Dedifferentiated amniotic fluid mesenchymal stem cell (primary cell): ENCODE data around the gene NIN.

ENCODE experiments used
- DNase-seq: peaks from one replicate; pipeline ENCODE4 v3.0.0-alpha.2; 2016; ENCODE audit errors: extremely low spot score

The NIN gene

DNA sequence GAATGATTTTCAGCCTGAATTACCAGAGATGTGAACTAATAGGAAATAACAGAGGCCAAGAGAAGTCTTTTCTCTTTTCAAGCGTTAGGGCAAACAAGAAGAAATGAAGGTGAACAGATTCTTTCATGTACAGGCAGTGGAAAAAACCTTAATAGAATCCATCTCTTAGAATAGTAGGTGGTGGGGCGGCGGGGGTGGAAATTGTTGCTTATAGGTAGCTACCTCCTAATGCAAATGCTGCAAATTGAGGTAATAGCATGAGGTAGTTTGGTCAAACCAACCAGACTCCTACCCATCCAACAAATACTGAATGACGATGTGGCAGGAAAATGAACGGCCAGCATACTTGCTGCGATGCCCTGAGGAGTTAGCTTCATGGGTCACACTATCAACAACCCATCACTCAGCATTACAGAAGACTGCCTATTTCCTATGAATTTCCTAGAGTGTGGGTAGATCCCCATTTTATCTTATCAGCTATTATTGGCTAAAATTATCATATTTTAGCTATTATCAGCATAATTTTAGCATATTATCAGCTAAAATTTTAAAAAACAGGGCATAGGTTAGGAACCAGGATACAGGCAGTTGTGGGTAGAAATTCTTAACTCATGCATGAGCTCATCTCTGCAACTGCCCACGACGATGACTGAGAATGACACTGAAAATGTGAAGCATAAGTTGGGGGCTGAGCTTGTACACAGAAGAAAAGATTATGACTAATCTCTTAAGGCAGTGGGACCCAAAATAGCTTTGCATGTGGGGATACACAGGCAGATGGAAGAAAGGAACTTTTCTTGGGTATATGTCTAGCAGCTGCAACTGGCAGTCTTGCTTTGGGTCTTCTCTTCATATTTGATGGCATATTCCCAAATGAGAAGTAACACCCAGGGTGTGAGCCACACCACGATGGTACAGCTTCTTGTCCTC lies 68.7 kb downstream of the NIN start:
- peak; percentile 31 for DNase-seq

DNA sequence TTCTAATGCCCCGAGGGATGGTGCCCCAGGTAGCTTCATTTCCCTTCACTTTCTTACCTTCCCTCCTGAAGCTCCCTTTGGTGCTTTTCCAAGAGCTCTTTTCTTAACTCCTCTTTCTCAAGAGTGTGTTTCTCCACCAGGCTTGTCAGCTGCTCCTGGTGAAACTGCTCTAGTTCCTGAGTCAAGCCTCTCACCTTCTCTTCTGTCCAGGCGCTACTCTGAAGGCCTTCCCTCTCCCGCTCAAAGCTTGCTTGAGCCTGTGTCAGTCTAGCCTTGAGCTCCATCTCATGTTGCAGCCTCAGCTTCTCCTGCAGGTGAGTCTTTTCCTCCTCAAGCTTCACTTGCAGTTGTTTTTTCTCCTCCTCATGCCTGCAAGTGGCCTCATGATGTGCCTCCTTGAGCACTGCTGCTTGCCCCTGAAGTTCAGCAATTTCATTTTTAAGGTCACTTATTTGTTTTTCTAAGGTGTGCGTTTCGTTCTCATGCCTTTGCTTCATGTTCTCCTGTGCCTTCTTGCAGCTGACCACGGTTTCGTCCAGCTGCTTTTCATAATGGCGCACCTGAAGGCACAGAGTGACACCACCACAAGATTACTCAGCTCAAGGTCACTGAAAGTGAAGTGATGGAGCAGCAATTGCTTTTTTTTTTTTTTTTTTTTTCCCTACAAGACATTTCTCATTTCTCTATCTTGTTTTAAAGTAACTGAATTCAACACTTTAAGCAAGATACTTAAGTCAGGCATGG lies 71.0 kb downstream of the NIN start:
- no peak for DNase-seq

DNA sequence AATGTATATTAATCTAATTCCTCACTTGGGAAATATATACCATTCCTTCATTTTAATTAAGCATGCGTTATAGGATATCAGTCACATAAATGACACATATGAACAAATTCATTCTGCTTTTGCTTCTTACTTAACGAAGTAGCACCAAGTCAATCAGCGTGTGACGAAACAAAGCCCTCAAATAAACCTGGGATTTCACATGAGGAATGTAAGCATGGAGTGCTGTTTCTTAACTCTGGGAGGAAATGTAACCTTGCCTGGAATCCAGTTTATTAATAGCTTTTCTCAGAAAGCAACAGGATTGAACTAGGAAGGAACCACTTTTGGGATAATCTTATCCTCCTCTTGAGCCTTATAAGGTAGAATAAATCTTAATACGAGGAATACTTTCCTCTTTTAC lies 72.0 kb downstream of the NIN start:
- DNase-seq: no peak

DNA sequence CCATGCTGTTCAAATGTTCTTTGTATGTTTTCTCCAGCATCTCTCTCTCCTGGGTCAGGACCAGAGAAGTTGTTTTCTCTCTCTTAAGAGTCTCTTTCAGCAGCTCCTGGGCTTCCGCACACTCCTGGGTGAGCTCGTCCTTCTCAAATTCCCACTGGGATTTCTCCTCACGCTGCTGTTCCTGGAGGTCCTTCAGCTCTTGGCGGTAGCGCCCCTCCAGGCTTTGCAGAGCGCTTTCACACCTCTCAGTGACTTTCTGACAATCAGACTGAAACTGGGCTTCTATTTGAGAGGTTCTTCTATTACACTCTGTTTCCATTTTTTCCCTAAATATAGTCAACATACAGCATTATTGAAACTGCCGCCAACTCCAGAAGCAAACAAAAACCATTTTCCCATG lies 72.7 kb downstream of the NIN start:
- no peak for DNase-seq

DNA sequence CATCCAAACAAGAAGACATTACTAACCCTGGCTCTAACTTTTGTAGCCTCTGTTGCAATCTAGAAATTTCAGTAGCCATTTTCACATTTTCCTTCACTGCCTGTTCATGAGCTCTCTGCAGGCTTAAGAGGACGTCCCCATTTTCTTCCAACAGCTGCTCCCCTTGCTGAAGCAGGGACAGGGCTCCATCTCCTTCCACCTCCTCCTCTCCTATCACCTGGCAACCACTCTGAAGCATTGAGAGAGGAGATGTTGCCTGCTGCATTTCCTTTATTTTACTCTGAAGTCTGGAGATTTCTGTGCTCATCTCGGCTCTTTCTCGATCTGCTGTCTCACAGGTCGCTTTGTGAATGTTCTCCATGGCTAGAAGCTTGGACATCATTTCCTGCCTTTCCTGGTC lies 73.3 kb downstream of the NIN start:
- DNase-seq: no peak

DNA sequence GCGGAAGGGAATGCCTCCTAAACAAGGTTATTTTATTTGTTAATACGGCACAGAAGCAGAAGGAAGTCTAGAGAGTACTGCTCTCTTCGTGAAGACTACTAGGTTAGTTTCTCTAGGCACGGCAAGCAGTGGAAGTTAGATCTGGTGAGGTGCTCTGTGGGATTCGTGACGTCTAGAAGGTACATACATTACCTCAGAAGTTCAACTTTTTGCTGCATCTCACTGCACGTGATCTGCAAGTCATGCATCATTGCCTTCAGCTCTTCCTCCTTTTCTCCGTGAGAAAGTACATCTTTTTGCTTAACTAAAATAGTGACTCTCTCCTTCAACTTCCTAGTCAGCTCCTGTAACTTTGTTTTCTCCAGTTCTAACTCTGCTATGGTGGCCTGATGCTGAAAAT lies 74.7 kb downstream of the NIN start:
- no peak for DNase-seq

DNA sequence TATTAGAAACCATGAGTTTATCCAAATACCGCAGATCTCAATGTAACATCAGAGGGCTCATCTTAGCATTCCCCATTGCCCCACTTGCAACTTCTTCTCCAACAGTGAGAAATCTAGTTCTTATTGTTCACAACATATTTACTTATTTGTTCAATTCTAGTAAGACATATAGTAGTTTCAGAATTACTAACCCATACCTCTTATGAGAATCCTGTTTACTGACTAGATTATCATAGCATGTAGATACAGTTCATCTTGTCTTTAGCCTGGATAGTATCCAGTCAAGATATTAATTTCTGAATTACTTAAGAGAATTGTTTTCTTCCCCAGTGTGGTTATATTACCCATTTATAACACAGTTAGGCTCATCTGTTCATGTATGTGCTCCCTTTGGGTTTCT lies 80.6 kb downstream of the NIN start:
- DNase-seq: no peak

DNA sequence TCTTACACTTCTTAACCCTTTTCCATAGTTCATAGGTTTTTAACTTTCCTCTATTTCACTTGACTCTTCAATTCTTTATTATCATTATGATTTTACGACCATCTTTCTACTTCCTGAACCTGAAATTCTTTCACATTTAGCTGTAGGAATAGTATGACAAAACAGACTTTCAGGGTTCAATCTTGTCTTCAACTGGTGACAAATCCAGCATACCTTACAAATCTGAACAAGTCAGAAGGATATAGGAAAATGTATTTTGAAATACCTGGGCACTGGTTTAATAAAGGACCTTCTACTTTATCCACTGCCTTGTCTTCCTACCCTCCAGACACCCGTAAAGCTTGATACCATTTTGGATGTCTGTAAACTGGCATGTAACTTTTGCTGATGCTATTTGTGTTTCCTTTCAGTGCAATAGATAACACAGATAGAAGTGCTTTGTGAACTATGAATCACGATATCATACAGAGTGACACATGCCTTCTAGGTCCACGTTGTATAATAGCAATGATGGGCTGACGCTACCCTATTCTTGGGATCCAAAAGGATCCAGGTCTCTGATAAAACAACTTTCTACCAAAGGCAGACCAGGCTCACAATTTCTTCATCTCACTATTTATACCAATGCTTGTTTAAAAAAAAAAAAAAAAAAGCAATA lies 85.4 kb downstream of the NIN start:
- DNase-seq: no peak

DNA sequence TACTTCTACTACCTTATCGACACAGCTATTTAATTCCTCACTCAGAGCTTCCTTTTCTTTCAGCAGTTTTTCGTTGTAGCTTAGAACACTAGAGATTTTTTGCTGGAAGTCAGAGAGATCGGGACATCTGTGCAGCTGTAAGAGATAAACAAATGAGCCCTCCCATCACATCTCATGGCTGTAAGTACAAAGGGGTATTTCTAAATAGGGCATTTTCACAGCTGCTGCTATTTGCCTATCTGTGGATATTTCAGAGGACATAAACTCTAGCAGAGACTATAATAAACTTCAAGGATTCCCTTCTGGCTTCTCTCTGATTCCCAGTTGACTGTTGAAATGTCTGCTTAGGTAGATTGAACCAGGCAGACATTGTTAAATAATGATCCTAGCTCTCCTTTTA lies 86.7 kb downstream of the NIN start:
- no peak for DNase-seq

DNA sequence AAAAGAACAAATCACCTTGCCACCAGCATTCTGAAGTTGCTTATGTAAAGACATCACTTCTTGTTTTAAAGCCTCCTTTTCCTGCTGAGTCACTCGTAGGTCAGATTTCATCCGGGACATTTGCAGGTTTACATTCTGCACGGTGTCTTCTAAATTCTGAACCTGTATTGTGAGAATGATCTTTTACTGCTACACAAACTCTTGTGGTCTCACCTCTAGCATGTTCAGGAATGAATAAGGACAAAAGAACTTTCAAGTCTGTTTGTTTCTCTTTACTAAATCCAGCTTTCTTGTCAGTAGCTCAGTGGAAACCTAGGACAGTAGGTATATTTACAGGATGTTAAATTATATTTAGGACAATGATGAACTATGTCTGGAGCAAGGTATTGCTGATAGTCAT lies 89.4 kb downstream of the NIN start:
- no peak for DNase-seq

DNA sequence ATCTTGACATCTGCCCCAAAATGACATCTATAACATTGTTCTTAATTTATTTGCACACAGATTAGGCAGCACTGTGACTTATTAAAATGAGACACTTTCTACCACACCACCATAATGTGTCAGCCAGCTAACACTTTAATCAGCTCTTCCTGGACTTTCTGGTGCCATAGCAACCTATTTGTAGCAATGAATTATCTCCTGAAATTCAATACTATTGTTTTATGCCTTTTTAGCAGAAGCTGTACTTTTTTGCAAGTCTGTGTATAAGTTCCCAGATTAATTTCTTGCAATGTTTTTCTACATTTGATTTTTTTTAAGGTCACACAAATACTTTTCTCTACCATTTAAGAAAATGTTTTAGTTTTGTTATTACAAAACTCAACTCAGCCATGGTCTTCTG lies 90.1 kb downstream of the NIN start:
- DNase-seq: no peak

DNA sequence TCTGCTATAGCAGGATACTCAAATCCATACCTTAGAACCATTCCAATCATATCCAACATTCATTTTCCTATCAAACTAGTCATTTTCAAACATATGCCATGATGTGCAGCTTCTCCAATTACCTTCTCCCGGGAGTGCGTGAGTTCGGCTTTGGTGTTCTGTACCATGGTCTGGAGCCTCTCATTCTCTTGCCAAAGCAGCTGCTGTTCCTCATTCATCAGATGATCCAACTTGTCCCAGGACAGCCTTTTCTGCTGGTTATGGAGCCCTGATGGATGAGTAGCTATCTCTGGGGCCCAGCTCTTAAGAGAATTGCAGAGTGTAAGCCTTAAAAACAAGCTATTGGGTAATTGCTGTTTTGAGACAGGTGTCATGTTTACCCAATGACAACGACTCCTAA lies 91.8 kb downstream of the NIN start:
- DNase-seq: no peak

DNA sequence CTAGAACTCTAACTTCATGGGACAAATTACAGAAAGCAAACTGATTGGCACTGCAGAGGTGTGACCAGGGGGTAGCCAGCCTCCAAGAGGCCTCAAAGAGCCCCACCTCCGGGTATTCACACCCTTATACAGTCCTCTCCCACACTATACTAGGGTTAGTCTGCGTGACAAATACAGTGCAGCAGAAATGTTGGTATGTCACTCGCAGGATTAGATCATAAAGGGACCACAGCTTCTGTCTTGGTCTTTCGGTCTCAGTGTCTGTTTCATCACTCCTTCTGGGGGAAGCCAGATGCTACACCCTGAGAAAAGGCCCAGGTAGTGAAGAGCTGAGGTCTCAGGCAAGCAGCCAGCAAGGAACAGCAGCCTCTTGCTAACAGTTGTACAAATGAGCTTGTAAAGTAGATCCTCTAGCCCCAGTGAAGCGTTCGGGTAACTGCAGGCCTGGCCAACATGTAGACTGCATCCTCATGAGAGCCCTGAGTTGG lies 94.0 kb downstream of the NIN start:
- DNase-seq: no peak

DNA sequence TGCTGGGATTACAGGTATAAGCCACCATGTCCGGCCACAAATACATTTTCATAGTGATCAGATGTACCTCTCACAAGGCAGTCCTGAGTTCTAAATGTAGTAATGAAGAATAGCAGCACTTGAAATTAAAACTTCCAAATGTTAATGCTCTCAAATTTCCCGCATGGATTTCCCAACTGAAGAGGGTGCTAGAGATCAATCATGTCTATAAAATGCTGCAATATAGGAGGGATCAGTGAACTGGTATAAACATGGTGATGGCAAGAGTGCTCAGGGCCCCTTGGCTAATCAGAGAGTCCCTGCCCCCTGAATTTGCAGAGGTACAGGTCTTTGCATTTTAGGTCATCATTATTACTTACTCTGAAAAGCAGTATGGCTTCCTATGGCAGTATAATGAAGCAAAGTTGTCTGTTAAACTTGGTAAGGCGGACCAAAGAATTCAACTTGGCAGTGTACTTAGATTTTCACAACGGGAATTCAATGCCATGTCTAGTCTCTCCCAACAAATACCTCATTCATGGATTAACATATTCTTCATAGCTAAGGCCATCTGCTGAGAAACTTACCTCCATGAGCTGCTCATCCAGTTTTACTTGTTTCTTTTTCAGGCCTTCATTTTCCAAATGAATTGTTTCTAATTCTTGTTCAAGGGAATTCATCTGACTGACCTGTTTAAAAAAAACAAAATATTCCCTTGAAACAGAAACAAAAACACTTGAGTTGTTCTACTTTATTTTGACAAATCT lies 95.8 kb downstream of the NIN start:
- DNase-seq: no peak

DNA sequence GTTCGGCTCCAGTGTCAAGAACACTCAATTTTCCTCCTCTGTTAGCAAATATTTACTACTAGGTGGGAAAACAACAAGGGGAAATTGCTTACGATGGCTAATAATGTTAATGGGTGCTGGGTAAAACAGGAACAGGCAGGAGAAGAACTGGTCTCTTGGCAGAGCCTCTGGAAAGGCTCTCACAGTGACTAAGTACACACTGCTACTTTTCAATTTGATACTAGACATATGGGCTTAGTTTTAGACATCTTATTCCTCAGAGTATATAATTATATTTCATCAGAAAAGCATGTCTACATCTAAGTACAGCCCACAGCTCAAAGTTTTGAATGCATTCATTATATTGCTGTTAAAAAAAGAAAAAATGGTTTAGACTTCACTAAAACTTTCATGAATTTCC lies 97.5 kb downstream of the NIN start:
- no peak for DNase-seq

DNA sequence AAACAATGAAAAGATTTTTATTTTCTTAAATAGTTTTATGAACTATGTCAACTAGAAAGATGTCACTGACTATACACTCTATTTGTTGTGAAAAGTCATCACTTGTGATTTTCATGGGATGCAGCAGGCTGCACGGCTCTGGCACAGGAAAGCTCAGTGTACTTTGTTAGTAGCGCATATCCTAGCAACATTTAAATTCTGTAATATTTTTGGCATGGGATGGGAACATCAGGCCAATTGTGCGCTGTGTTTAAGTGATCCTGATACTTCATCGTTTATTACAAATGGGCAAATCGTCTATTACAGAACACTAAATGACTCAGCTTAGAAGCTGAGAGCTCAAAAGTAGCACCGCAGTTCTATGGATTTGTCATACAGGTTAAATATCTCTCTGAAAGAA lies 102.1 kb downstream of the NIN start:
- DNase-seq: no peak

DNA sequence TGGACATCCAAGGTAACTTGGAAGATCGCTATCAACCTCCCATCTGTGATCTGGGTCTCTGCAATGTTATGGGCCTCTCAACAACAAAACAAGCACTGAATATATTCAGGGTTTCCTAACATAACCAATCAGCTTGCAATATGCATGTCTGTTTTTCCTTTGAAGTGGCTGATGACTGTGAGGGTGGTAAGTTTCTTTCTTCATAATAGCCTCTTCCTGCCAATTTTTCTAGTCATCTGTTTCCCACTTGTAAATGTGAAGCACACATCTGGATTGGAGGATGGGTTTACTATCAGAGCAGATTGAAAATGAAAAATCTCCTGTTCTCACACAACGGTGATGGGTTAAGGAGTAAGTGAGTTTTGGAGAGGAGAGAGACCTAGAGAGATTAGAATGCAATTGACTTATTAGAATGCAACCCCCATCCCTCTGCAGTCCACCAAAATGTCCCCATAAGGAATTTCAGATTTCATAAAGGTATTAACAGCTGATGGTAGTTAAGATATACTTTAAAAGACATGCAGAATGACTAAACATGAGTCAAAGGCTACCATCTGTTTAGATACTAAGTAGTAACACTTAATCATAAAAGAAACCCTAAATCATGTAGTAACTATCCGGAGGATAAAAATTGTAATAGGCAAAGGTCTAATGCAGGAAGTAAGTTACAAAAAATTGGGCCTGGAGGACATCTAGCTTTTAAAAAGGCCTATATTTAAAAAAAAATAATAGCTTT lies 104.4 kb downstream of the NIN start:
- DNase-seq: no peak

DNA sequence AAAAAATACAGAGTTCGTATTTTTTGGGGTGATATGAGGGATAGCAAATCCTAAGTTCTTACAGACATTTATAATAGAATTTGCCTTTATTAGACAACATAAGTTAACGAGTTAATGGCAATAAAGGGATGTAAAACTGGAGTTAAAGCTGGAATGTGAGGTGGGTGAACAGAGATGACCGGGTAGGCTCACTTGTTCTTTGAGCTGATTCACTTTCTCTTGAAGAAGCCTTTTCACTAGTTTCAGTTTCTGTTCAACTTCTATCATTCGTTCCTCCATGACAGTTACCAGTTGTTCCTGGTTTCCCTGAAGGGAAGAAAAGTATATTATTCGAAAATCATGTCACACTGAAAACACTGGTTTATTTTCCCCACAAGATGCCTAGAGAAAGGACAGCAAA lies 105.2 kb downstream of the NIN start:
- no peak for DNase-seq

DNA sequence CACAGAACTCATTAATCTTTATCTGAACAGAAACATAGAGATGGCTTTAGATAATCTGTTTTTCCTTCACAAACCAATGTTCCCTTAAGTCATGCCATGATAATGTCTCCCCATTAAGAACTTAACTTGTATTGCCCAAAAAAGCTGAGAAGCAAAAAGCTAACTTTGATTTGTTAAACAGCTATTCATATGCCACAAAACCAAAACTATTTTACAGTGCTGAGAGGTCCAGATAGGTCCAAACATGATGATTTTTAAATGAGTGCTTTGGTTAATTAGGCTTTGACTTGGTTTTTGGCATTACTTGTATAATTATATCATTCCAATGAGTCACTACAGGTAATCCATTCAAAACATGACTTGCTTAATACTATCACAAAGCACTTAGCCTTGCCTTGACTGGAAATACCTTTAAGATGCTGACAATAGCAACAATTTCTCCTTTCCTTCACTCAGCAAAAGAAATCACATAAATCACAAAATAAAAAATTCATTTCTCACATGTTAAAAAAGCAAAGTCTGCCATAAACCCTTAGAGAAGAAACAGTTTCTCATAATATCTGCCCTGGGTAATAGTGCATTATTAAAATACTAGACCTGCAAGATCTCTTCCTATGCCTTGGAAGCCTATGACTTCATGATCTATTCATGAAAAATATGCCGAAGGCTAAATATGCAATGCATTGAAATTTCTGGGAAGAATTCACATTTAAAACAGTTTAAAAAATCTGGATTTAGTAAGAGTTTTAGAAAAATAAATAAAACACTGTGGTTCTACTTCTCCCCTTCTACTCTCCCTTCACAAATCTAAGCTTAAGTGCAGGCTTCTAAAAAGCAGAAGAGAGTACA lies 110.8 kb downstream of the NIN start:
- peak; percentile 88 for DNase-seq

DNA sequence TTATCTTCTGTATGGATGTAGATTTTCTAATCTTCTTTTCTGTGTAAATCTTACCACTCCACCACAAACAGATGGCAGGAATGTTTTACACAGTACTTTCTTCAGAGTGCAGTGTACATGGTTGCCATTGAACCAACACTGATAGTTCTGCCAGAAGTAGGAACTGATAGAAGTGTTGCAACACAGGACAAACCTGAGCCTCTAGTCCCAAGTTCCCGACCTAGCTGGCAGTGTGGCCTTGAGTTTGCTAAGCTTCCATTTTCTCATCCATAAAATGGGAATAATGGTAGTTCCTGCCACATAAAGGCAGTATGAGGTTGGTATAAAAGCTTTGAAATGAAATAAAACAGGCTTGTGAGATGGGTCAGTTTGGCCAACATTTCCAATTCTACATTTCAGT lies 112.0 kb downstream of the NIN start:
- no peak for DNase-seq
